Epithelial cell of umbilical artery (primary cell): ENCODE measurements around the gene ABHD17C. TPM values are rescaled to one million over a fixed set of nuclear protein-coding genes. Genes with fewer than 3 reads are reported as not detected.

Experiments used
- total RNA-seq: library from RNA; depleted of rRNA; stranded (reverse); fragments of >200 nt; gene quantifications from 2 replicates; pipeline ENCODE4 v1.2.3, GENCODE V29; 2014

Gene ABHD17C
- 4.2 and 8.4 TPM in 2 replicates for total RNA-seq

GRCh38 chr15:80695099-80695910 is at the start of gene ABHD17C:
Gene ABHD17C, plus strand, starts transcription at chr15:80695310. Its CDS starts 120 bp downstream, at chr15:80695430.

GRCh38 chr15:80778964-80779657 is 84.0 kb downstream of the ABHD17C start, which contains the start of gene CEMIP:
Gene CEMIP, plus strand, starts transcription at chr15:80779370. Its CDS starts 94,510 bp downstream, at chr15:80873880.

Other genes starting within 250 kb of the ABHD17C start
- under 0.01 and 0.46 TPM in 2 replicates for gene CEMIP, start 84.1 kb downstream of the ABHD17C start, total RNA-seq